Aorta (tissue), 5 donors: Measurements from ENCODE around the gene AFTPH. TPM values are rescaled to one million over a fixed set of nuclear protein-coding genes. Genes with fewer than 3 reads are reported as not detected.

Source experiments
- ATAC-seq: fragments of 200-7000 bp; cut with Tn5 transposase; one replicate; pipeline ENCODE4 v1.9.1; 2022; ENCODE audit warnings: moderate library complexity; ENCODE audit not compliant: low FRiP score
- DNase-seq, 2 donors: peaks; one replicate each; pipeline ENCODE4 v3.0.0-alpha.2; 2020
- H3K27ac ChIP-seq, 2 donors: one replicate each; pipeline ENCODE4 v1.5.1; 2013; ENCODE audit warnings: low read length in 2 of 2, mild to moderate bottlenecking in 2 of 2, moderate library complexity in 2 of 2, control low read depth in 1 of 2, inconsistent platforms in 1 of 2, low read depth in 1 of 2
- H3K27me3 ChIP-seq, 2 donors: one replicate each; pipeline ENCODE4 v1.6.1; 2013; ENCODE audit warnings: control low read depth in 1 of 2, low read length in 1 of 2, mild to moderate bottlenecking in 1 of 2, moderate library complexity in 1 of 2; ENCODE audit not compliant: insufficient read depth in 2 of 2, control insufficient read depth in 1 of 2
- H3K36me3 ChIP-seq, 2 donors: one replicate each; pipeline ENCODE4 v1.6.1; 2013; ENCODE audit warnings: control low read depth in 1 of 2, low read length in 1 of 2, mild to moderate bottlenecking in 1 of 2; ENCODE audit not compliant: insufficient read depth in 2 of 2, control insufficient read depth in 1 of 2
- H3K4me1 ChIP-seq, 2 donors: one replicate each; pipeline ENCODE4 v1.6.1; 2013; ENCODE audit warnings: low read length in 2 of 2, control low read depth in 1 of 2, mild to moderate bottlenecking in 1 of 2, moderate library complexity in 1 of 2; ENCODE audit not compliant: insufficient read depth in 2 of 2, control insufficient read depth in 1 of 2
- H3K4me3 ChIP-seq, 2 donors: one replicate each; pipeline ENCODE4 v1.5.1; 2013; ENCODE audit warnings: low read length in 2 of 2, control low read depth in 1 of 2, mild to moderate bottlenecking in 1 of 2
- H3K9me3 ChIP-seq: one replicate; pipeline ENCODE4 v1.6.1; 2013; ENCODE audit warnings: mild to moderate bottlenecking, low read length; ENCODE audit not compliant: control insufficient read depth
- WGBS, 2 donors: extraction: QIAGEN DNeasy Blood & Tissue Kit; methylation state at CpG; one replicate each; pipeline ENCODE4 v1.1.7; 2013; 5-methylcytosine and 5-hydroxymethylcytosine counted together
- intact Hi-C, 2 donors: fragments of 100-400 bp; cut with DNase I; formaldehyde crosslinking; loops; one replicate each; pipeline versions ENCODE4 v1.14.2 to v1.15.0; 2022
- polyA plus RNA-seq, 2 donors: library from polyadenylated mRNA; stranded (reverse); fragments of 200-250 nt; gene quantifications; one replicate each; pipeline ENCODE4 v1.2.3, GENCODE V29; 2013
- total RNA-seq, 2 donors: library from RNA; stranded (reverse); fragmentation: NEBNext Ultra II Directional; extraction: Animal tissue kit (Norgen Biotek cat#: 25700); gene quantifications; one replicate each; pipeline ENCODE4 v1.2.1, GENCODE V29; 2021
- donor health status: healthy with polysubstance abuse.
- donor health status: Bipolar disorder and iron deficiency.
- donor health status: DM: no; HTN: no; CAD: no.
- donor health status: DM: no; HTN: no; CAD: no.
- donor health status: DM: yes; HTN: yes; CAD: no.

AFTPH gene
- total and polyA plus RNA-seq, 4 donors = 19.5 to 30.6 (median 25.8) TPM

DNA sequence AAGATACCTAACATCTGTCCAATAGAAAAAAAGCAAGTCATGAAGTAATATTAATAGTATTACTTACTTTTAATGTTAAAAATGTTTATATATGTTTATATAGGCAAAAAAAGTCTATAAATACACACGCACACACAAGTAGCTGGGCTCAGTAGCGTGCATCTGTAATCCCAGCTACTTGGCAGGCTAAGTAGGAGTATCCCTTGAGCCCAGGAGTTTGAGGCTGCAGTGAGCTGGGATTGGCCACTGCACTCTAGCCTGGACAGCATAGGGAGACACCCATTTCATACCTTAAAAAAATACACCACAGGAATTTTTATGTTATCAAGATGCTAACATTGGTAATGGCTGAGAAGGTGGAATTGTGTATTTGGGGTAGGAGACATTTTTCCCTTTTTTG, 17.4 kb upstream of the AFTPH start:
- intact Hi-C loops = no loop called here
- WGBS, 2 donors = 81 to 82% methylated on average over 2 of the region's 2 CpGs
- ATAC-seq = no peak

GRCh38 chr2:64514008-64514407, 10.1 kb upstream of the AFTPH start:
- no peaks in the 10 kb centered on the region for H3K9me3 ChIP-seq
- no peak overlapping the region for H3K4me3 ChIP-seq
- peaks cover 0 to 1% of the 10 kb centered on the region in 2 donors for H3K27me3 ChIP-seq
- 13 to 17% methylated on average over 1 of the region's 1 CpG for WGBS, 2 donors
- intact Hi-C loops = no loop called here
- H3K27ac ChIP-seq = no peak overlapping the region
- ATAC-seq (no peak), DNase-seq (no peak)
- no peaks in the 10 kb centered on the region for H3K4me1 ChIP-seq
- no peaks in the 10 kb centered on the region for H3K36me3 ChIP-seq

More for the DNA sequence above, 17.4 kb upstream of the AFTPH start:
- no peaks in the 10 kb centered on the region for H3K4me1 ChIP-seq
- DNase-seq = no peak
- H3K27me3 ChIP-seq = no peaks in the 10 kb centered on the region
- no peak overlapping the region for H3K4me3 ChIP-seq
- H3K27ac ChIP-seq = no peak overlapping the region
- no peaks in the 10 kb centered on the region for H3K9me3 ChIP-seq
- no peaks in the 10 kb centered on the region for H3K36me3 ChIP-seq

- Histone ChIP-seq H3K27me3 (peaks cover 0 to 1% of the 10 kb centered on the region in 2 donors), H3K4me1 (no peaks in the 10 kb centered on the region), H3K36me3 (no peaks in the 10 kb centered on the region), H3K4me3 (no peak overlapping the region), H3K9me3 (no peaks in the 10 kb centered on the region), H3K27ac (no peak overlapping the region)
- no peak for ATAC-seq
- WGBS, 2 donors = 58 to 72% methylated on average over 3 of the region's 3 CpGs
- DNase-seq = no peak
- intact Hi-C loops = no loop called here
Observed at GRCh38 chr2:64515086-64515485, 9.0 kb upstream of the AFTPH start.

- H3K4me1 ChIP-seq = no peaks in the 10 kb centered on the region
- peaks cover 0 to 1% of the 10 kb centered on the region in 2 donors for H3K27me3 ChIP-seq
- H3K36me3 ChIP-seq = no peaks in the 10 kb centered on the region
- no peak overlapping the region for H3K4me3 ChIP-seq
- DNase-seq = no peak
- no peak for ATAC-seq
- no peak overlapping the region for H3K27ac ChIP-seq
- 80 to 82% methylated on average over 7 of the region's 7 CpGs for WGBS, 2 donors
- intact Hi-C loops = no loop called here
- no peaks in the 10 kb centered on the region for H3K9me3 ChIP-seq
Observed at GRCh38 chr2:64516651-64517510, 7.2 kb upstream of the AFTPH start.

DNA sequence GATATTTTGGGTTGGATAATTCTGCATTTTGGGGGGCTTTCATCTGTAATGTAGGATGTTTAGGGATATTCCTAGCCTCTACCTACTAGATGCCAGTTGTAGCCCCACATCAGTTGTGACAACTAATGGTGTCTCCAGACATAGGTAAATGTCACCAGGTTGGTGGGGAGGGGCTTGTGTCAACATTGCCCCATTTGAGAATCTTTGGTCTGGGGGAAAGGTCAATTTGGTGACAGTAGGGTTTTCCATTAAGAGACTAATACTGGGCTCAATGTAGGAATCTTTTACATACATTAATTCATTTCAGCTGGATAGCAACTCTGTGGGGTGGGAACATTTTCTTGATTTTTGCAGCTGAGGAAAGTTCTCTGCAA, 6.6 kb upstream of the AFTPH start:
- no peak overlapping the region for H3K4me3 ChIP-seq
- DNase-seq (no peak), ATAC-seq (no peak)
- H3K27me3 ChIP-seq = peaks cover 0 to 1% of the 10 kb centered on the region in 2 donors
- no peaks in the 10 kb centered on the region for H3K9me3 ChIP-seq
- H3K4me1 ChIP-seq = no peaks in the 10 kb centered on the region
- no peaks in the 10 kb centered on the region for H3K36me3 ChIP-seq
- no peak overlapping the region for H3K27ac ChIP-seq
- intact Hi-C loops = no loop called here

DNA sequence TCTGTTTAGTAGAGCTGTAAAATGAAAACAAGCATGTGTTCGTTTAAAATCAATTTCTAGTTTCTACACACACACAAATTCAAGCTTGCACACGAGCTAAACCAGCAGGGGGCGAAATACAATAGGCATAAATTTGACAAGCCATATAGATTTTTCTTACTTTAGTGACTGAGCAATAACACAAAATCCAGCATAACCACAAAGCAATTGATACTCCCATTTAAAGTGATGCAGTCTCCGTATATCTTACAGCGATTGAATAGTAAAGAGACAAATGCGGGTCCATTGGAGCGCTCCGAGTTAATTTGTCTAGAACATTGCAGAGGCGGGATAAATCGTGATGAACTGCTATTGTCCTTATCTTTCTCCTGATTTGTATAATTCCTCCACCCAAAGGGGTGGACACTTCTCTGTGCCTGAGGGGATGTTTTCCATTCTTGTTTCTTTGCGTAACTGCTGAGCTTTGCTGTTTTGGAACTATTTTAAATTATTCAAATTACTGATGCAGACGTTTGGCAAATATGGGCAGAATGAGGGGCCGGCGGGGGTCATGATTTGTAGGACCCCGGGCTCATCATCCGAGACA, 1.2 kb upstream of the AFTPH start:
- Histone ChIP-seq H3K4me1 (no peaks in the 10 kb centered on the region), H3K36me3 (no peaks in the 10 kb centered on the region), H3K27ac (no peak overlapping the region), H3K9me3 (no peaks in the 10 kb centered on the region), H3K4me3 (peak overlapping the region; percentile 62 to 86), H3K27me3 (no peaks in the 10 kb centered on the region)
- intact Hi-C loops = loop anchor here (1.0 to 10.0 kb wide), 4 partner anchors 34 to 354 kb away; partner anchors contain the start of gene SERTAD2 (in 1 of the 2)
- WGBS, 2 donors = 1% methylated on average over 16 of the region's 16 CpGs
- peak in 1 of 2 donors; percentile 65 for DNase-seq
- no peak for ATAC-seq

GRCh38 chr2:64524604-64525316, 632 bp downstream of the AFTPH start:
- no peaks in the 10 kb centered on the region for H3K36me3 ChIP-seq
- intact Hi-C loops = loop anchor here (2.0 to 10.0 kb wide), 4 partner anchors 30 to 353 kb away; partner anchors contain the start of gene SERTAD2 (in 1 of the 2)
- H3K4me3 ChIP-seq = peak overlapping the region; percentile 56 to 83
- 0% methylated on average over 42 to 48 of the region's 48 CpGs for WGBS, 2 donors
- no peaks in the 10 kb centered on the region for H3K9me3 ChIP-seq
- H3K27ac ChIP-seq = peak overlapping the region; percentile 20 to 79
- ATAC-seq (peak; percentile 77), DNase-seq (peak in 1 of 2 donors; percentile 59)
- no peaks in the 10 kb centered on the region for H3K4me1 ChIP-seq
- H3K27me3 ChIP-seq = no peaks in the 10 kb centered on the region

GRCh38 chr2:64525317-64525613, 1.1 kb downstream of the AFTPH start:
- ATAC-seq (no peak), DNase-seq (no peak)
- intact Hi-C loops = loop anchor here in 1 of 2 donors (2.0 to 10.0 kb wide), 2 partner anchors 30 to 130 kb away; partner anchors contain the start of gene SERTAD2

More at GRCh38 chr2:64525317-64525613, 1.1 kb downstream of the AFTPH start:
- Histone ChIP-seq H3K27me3 (no peaks in the 10 kb centered on the region), H3K4me1 (no peaks in the 10 kb centered on the region), H3K36me3 (no peaks in the 10 kb centered on the region), H3K4me3 (peak overlapping the region; percentile 56 to 83), H3K9me3 (no peaks in the 10 kb centered on the region), H3K27ac (peak overlapping the region in 1 of 2 donors; percentile 79)
- 5 to 6% methylated on average over 4 of the region's 4 CpGs for WGBS, 2 donors
